MM.1S (cell line): ENCODE results near the gene GRB10.

Experiments
- EZH2phosphoT487 ChIP-seq: fragments of 300-600 bp; sonication (generic); IDR thresholded peaks from 2 replicates; pipeline ENCODE4 v1.6.1; 2018; ENCODE audit warnings: antibody characterized with exemption, low read length
- TF ChIP-seq, protein P1 (sequence below): fragments of 300-600 bp; sonication (generic); IDR thresholded peaks from 2 replicates; pipeline ENCODE4 v1.5.1; 2016; ENCODE audit warnings: antibody characterized with exemption, low read length, mixed read lengths

DNA sequence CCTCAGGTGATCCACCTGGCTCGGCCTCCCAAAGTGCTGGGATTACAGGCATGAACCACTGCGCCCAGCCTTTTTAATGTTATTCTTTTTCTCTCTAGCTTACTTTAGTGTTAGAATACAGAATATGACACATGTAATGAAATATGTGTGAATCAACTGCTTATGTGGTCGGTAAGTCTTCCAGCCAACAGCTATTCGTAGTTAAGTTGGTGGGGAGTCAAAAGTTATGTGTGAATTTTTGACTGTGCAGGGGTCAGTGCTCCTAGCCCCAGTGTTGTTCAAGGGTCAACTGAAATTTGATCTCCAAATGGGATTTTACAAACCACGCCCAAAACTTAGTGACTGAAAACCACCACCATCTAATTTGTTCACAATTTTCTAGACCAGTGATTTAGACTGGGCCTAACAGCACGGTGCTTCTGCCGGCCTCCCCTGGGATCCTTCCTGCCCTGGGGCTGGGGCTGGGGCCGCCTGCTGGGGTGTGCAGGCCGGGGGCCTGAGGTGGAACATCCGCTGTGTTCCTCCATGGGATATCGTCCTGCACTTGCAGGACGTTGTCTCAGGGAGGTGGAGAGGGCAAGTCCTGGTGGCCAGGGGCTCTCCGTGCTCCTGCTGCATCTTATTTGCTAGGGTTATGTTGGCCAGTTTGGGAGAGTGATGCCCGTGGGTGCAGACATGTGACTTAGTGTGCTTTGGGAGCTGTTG is 24.5 kb upstream of the GRB10 start:
- TF ChIP-seq, protein P1, sequence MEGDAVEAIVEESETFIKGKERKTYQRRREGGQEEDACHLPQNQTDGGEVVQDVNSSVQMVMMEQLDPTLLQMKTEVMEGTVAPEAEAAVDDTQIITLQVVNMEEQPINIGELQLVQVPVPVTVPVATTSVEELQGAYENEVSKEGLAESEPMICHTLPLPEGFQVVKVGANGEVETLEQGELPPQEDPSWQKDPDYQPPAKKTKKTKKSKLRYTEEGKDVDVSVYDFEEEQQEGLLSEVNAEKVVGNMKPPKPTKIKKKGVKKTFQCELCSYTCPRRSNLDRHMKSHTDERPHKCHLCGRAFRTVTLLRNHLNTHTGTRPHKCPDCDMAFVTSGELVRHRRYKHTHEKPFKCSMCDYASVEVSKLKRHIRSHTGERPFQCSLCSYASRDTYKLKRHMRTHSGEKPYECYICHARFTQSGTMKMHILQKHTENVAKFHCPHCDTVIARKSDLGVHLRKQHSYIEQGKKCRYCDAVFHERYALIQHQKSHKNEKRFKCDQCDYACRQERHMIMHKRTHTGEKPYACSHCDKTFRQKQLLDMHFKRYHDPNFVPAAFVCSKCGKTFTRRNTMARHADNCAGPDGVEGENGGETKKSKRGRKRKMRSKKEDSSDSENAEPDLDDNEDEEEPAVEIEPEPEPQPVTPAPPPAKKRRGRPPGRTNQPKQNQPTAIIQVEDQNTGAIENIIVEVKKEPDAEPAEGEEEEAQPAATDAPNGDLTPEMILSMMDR = no peak
- no peak for TF ChIP-seq EZH2phosphoT487
